T-helper 2 cell treated with Interferon-gamma antibody and Interleukin-4, amounts not matched to agents 5 μg/mL and 100 μg/mL, for 36 hours (primary cell): ENCODE data around the gene CD79A.

Experiments used
- DNase-seq: peaks from one replicate; pipeline ENCODE4 v3.0.0; 2021; ENCODE audit warnings: low spot score
- H3K27ac Mint-ChIP-seq: one replicate; pipeline ENCODE4 v1.8.0; 2021; ENCODE audit warnings: mild to moderate bottlenecking, mixed read lengths
- H3K27me3 Mint-ChIP-seq: one replicate; pipeline ENCODE4 v1.8.0; 2021; ENCODE audit warnings: low read depth, mixed read lengths
- H3K36me3 Mint-ChIP-seq: one replicate; pipeline ENCODE4 v1.8.0; 2021; ENCODE audit warnings: low read depth, mixed read lengths
- H3K4me1 Mint-ChIP-seq: one replicate; pipeline ENCODE4 v1.8.0; 2021; ENCODE audit warnings: low read depth, mixed read lengths
- H3K4me3 Mint-ChIP-seq: one replicate; pipeline ENCODE4 v1.8.0; 2022; ENCODE audit warnings: mild to moderate bottlenecking, moderate library complexity, mixed read lengths
- H3K9me3 Mint-ChIP-seq: one replicate; pipeline ENCODE4 v1.8.0; 2021; ENCODE audit warnings: mixed read lengths

CD79A gene

DNA sequence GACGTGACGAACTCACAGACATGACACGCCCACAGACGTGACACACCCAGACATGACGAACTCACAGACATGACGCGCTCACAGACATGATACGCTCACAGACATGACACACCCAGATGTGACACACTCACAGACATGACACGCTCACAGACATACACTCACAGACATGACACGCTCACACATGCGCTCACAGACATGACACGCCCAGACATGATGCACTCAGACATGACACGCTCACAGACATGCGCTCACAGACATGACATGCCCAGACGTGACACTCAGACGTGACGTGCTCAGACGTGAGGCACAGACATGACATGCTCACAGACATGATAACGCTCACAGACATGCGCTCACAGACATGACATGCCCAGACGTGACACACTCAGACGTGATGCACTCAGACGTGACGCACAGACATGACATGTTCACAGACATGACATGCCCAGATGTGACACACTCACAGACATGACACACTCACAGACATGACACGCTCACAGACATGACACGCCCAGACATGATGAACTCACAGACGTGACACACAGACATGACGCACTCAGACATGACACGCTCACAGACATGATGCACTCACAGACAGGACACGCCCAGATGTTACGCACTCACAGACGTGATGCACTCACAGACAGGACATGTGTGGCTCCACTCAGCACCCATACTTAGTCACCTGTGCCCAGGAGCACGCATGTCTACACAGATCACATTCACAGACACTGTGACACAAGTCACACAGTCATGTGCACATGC is 43.1 kb downstream of the CD79A start:
- DNase-seq = no peak
- Mint-ChIP-seq H3K9me3 (no peaks in the 10 kb centered on the region), H3K4me3 (no peak overlapping the region), H3K27me3 (peaks cover 13% of the 10 kb centered on the region), H3K27ac (no peak overlapping the region), H3K36me3 (no peaks in the 10 kb centered on the region), H3K4me1 (peaks cover 12% of the 10 kb centered on the region)

DNA sequence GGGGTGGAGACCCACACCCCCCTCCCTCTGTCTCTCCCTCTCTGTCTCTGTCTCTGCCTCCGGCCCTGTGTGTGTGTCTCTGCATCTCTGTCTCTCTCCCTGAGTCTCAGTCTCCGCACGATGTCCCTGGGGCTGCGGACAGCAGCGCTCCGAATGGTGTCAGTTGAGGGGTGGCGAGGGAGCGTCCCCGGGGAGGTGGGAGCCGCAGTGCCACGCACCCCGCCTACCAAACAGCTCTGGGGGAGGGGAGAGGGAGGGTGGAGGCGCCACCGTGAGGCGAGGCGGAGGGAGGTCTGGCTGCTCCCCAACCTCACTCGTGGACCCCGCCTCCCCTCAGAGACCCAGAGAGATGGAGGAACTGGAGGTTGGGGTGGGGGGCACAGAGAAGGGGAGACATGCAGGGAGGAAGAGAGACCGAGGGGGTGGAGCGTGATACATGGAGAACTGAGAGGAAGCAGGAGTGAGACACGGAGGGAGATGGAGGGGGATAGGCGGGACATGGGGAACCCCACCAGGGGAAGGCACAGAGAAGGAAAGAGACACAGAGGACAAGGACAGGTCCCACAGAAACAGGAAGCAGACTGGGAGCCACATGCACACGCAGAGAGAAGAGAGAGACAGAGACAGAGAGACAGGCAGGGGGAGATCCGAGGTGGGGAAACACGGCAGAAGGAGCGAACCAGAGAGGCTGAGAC is 44.0 kb downstream of the CD79A start:
- peaks cover 12% of the 10 kb centered on the region for H3K4me1 Mint-ChIP-seq
- no peak for DNase-seq
- H3K27ac Mint-ChIP-seq = no peak overlapping the region
- H3K9me3 Mint-ChIP-seq = no peaks in the 10 kb centered on the region
- no peak overlapping the region for H3K4me3 Mint-ChIP-seq
- peaks cover 13% of the 10 kb centered on the region for H3K27me3 Mint-ChIP-seq
- no peaks in the 10 kb centered on the region for H3K36me3 Mint-ChIP-seq

DNA sequence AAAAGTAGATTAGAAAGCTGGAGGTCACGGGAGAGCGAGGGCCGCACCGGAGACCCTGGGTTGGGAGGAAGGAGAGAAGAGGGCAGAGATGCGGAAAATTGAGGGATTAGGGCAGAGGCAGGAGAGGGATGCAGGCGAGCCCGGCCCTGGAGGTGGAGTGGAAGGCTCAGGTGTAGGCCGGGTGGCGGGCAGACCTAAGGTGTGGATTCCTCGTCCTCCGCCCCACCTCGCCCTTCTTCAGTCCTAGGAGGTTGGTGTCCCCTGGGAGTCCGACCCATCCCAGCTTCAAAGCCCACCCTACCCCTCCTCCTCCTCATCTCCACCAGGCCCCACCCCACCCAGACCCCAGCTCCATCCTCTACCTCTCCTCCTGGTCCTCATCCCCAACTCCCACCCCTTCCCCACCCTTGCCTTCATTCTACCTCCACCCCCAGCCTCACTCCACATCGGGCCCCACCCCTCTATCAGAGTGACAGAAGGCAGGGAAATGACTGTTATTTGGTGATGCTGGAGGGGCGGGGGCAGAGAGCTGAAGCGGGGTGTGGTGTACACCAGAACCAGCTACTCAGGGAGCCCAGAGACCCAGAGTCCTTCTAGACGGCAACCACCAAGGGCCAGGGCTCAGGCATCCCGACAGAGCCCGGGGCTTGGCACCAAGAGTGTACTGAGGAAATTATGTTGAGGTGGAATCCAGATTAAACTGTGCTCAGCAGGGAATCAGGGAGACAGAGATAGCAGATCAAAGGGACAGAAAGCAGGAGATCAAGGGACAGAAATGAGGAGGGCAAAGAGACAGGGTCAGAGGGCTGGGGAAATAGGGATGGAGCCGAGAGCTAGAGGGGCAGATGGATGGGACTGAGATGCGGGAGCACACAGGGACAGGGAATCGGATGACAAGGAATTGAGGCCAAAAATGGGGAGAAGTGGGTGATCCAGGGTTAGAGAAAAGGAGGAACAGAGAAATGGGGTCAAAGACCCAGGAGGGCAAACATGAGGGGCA is 44.8 kb downstream of the CD79A start:
- no peak for DNase-seq
- Mint-ChIP-seq H3K4me1 (peaks cover 12% of the 10 kb centered on the region), H3K9me3 (no peaks in the 10 kb centered on the region), H3K4me3 (no peak overlapping the region), H3K27me3 (peaks cover 13% of the 10 kb centered on the region), H3K36me3 (no peaks in the 10 kb centered on the region), H3K27ac (peak overlapping the region; percentile 7)

DNA sequence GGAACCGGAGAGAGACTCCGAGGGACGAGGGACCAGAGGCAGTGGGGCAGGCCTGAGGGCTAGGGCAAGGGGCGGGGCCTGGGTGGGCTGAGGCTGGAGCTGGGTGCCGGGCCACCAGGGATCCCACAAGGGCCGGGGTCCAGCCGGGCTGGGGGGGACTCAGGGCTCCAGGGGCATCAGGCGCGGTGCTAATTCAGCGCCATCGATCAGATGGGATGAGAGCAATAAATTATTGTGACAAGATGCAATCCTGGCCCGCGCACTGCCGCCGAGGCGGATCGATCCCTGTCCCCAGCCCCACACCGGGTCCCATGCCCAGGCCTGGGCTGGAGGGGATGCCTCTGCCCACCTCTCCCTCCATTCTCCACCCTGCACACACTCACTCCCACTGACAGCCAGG is 45.5 kb downstream of the CD79A start:
- no peak for DNase-seq
- Mint-ChIP-seq H3K4me1 (peaks cover 12% of the 10 kb centered on the region), H3K36me3 (no peaks in the 10 kb centered on the region), H3K9me3 (no peaks in the 10 kb centered on the region), H3K4me3 (no peak overlapping the region), H3K27me3 (peaks cover 13% of the 10 kb centered on the region), H3K27ac (no peak overlapping the region)

DNA sequence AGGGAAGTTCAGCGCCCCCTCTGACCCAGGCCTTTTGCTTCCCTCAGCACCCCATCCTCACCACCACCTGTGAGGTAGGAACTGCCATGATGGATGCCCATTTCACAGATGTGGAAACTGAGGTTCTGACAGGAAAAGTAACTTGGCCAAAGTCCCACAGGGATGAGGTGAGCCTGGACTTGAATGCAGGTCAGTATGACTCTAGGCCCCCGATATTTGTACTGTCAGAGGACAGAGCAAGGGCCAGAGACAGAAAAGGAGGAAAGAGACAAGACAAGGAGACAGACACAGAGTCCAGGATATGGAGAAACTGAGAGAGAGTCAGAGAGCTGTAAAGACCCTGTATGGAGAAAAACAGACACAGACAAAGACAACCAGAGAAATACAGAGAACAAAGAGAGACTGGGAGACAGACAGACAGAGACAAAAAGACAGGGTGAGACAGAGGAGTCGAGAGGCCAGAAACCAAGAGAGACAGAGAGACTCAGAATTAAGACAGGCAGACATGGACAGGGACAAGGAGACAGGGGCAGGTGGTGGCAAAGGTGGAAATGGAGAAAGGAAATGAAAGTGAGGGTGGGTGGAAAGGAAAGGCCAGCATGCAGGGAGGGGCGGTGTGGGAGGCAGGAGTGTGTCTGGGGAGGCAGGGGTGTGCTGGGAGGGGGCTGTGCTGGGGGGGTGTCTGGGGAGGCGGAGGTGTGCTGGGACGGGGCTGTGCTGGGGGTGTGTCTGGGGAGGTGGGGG is 46.1 kb downstream of the CD79A start:
- H3K27ac Mint-ChIP-seq = peak overlapping the region; percentile 16

GRCh38 chr19:41924151-41925145 is 47.4 kb downstream of the CD79A start:
- Mint-ChIP-seq H3K4me3 (no peak overlapping the region), H3K36me3 (peaks cover 4% of the 10 kb centered on the region), H3K4me1 (peaks cover 19% of the 10 kb centered on the region), H3K27me3 (peaks cover 16% of the 10 kb centered on the region), H3K9me3 (no peaks in the 10 kb centered on the region), H3K27ac (no peak overlapping the region)
- no peak for DNase-seq

More for the DNA sequence above, 46.1 kb downstream of the CD79A start:
- H3K36me3 Mint-ChIP-seq = no peaks in the 10 kb centered on the region
- H3K27me3 Mint-ChIP-seq = peaks cover 13% of the 10 kb centered on the region
- no peak for DNase-seq
- H3K4me3 Mint-ChIP-seq = no peak overlapping the region
- peaks cover 12% of the 10 kb centered on the region for H3K4me1 Mint-ChIP-seq
- no peaks in the 10 kb centered on the region for H3K9me3 Mint-ChIP-seq

GRCh38 chr19:41925208-41926003 is 48.3 kb downstream of the CD79A start:
- no peak overlapping the region for H3K4me3 Mint-ChIP-seq
- peaks cover 24% of the 10 kb centered on the region for H3K4me1 Mint-ChIP-seq

GRCh38 chr19:41926028-41926762 is 49.1 kb downstream of the CD79A start:
- Mint-ChIP-seq H3K36me3 (peaks cover 4% of the 10 kb centered on the region), H3K27ac (no peak overlapping the region), H3K9me3 (no peaks in the 10 kb centered on the region), H3K4me1 (peaks cover 26% of the 10 kb centered on the region), H3K27me3 (peaks cover 27% of the 10 kb centered on the region), H3K4me3 (no peak overlapping the region)
- no peak for DNase-seq

More at GRCh38 chr19:41925208-41926003, 48.3 kb downstream of the CD79A start:
- no peak for DNase-seq
- Mint-ChIP-seq H3K27me3 (peaks cover 22% of the 10 kb centered on the region), H3K9me3 (no peaks in the 10 kb centered on the region), H3K36me3 (peaks cover 4% of the 10 kb centered on the region), H3K27ac (no peak overlapping the region)

GRCh38 chr19:41926763-41927496 is 49.9 kb downstream of the CD79A start:
- DNase-seq = no peak
- H3K36me3 Mint-ChIP-seq = peaks cover 4% of the 10 kb centered on the region
- peaks cover 26% of the 10 kb centered on the region for H3K27me3 Mint-ChIP-seq
- peaks cover 24% of the 10 kb centered on the region for H3K4me1 Mint-ChIP-seq
- no peaks in the 10 kb centered on the region for H3K9me3 Mint-ChIP-seq
- no peak overlapping the region for H3K27ac Mint-ChIP-seq
- no peak overlapping the region for H3K4me3 Mint-ChIP-seq

- DNase-seq = no peak
Observed at GRCh38 chr19:41927497-41928192, 50.6 kb downstream of the CD79A start.

More at GRCh38 chr19:41927497-41928192, 50.6 kb downstream of the CD79A start:
- Mint-ChIP-seq H3K4me1 (peaks cover 21% of the 10 kb centered on the region), H3K4me3 (peak overlapping the region; percentile 81), H3K27ac (no peak overlapping the region), H3K36me3 (peaks cover 4% of the 10 kb centered on the region), H3K27me3 (peaks cover 23% of the 10 kb centered on the region), H3K9me3 (no peaks in the 10 kb centered on the region)
